Activated CD8-positive, alpha-beta memory T cell treated with anti-CD3 and anti-CD28 coated beads, Interleukin-2, amount 50 U/mL, for 4 hours (primary cell): ENCODE data around the gene PDE4B.

Experiments
- DNase-seq: peaks from one replicate; pipeline ENCODE4 v3.0.0-alpha.2; 2020

The PDE4B gene

DNA sequence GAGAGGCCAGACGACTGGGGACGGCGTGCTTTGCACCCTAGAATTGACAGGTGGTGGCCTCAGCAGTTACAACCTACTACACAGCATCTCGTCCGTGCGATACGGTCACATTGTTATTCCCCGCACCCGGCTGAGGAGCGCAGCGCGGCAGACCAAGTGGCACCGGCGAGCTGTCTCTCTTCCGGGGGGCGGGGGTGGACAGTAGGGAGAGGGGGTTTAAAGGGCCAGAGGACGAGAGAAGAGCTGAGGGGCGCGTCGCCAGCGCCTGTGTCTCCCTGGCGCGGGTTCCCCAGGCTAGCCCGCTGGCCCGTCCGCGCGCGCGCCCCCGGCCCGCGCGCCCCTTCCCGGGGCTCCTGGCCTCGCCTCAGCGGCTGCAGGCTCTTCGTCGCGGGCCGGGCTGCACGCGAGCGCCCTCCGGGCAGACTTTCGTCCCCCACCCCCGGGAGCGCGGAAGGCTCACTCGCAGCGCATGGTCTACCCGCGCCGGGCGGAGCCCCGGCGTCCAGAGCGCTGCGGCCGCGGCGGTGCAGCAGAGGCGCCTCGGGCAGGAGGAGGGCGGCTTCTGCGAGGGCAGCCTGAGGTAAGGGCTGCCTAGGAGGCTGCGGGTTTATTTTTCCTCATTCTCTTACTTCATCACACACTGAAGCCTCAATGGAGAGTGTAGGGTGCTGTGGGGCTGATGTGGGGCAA, at the start of gene PDE4B:
Gene PDE4B (plus strand): TSS at position 227 of the 690 bp plus-strand sequence.
- no peak for DNase-seq

DNA sequence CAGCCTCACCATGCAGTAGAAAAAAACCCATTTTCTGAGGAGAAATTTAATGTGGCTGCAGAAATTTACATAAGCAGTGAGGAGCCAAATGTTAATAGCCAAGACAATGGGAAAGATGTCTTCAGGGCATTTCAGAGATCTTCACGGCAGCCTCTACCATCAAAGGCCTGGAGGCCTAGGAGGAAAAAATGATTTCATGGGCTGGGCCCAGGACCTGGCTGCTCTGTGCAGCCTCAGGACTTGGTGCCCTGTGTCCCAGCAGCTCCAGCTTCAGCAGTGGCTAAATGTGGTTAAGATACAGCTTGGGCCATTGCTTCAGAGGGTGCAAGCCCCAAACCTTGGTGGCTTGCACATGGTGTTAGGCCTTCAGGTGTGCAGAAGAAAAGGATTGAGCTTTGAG, 48.0 kb upstream of the PDE4B start:
- DNase-seq: no peak

DNA sequence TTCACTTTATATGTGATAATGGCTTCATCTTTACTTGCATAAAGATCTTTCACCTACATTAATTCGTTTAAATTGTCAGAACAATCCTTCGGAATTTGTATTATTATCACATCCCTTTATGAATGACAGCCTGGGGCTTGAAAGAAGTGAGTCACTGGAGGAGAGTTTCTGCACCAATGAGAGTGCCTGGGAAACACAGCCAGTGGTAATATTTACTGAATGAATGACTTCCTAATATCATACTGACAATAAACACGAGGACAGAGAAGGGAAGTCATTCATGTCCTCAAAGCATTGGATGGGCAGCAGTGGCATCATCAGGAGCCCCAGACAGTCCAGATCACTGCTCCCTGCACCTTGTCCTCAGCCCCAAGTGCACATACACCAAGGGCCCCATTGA, 40.7 kb upstream of the PDE4B start:
- DNase-seq: no peak

DNA sequence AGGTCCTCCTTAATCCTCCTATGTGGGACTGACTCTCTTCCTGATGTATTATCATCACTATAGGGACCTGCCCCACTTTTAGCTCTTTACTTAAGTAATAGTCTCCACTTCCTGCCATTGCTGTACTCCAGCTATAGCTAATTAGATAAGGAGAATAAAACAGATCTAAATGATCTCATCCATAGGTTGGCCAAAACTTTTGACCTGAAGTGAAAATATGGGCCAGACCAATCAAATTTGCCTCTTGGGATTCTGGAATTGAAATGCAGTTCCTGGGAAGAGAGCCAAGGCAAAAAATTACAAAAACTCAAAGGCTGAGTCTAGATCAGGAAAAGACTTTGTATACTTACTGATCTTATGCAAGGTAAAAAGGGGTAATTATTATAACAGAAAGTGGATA, 36.1 kb upstream of the PDE4B start:
- no peak for DNase-seq

DNA sequence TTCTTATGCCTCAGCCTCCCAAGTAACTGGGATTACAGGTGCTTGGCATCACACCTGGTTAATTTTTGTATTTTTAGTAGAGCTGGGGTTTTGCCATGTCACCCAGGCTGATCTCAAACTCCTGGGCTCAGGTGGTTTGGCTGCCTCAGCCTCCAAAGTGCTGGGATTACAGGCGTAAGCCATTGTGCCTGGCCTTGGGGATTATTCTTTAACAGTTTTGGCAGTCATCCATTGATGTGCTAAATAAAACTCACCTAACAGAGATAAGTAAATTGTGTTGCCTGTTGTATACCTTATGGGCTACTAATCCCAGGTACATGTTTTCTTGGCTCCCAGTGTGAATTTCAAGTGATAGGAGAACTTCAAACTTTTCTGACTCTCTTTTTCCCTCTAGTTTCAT, 35.2 kb upstream of the PDE4B start:
- DNase-seq: no peak

DNA sequence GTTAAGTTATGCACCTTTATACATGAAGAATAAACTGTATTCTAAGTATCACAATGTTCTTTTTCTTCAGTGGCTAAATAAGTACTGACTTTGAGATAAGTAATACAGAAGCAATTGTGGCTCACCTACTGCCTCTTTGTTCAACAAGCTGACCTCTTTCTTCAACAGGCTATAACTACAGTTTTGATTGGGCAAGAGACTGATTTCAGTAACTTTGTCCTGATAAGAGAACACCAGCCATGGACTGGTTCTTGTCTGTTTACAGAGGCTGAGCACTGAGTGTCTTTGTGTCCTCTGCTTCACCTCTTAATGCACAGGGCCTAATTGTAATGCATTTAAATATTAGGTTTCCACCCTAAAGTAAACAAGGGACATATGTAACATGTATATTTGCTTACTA, 34.6 kb upstream of the PDE4B start:
- no peak for DNase-seq

DNA sequence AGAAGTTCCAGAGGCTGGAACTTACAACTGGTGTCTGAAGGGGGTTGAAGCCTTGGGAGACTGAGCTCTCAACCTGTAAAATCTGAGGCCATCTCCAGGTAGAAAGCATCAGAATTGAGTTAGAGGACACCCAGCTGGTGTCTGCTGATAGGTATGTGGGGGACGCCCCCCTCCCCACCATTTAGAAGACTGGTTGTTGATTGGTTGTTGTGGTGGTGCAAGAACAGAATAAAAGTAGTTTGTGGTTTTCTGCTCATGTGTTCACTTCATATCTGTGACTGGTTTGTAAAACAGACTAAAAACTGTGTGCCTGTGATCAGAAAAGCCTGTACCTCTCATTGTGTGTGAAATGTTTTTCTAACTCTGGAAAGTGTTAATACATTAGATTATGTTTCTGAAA, 33.2 kb upstream of the PDE4B start:
- DNase-seq: no peak

DNA sequence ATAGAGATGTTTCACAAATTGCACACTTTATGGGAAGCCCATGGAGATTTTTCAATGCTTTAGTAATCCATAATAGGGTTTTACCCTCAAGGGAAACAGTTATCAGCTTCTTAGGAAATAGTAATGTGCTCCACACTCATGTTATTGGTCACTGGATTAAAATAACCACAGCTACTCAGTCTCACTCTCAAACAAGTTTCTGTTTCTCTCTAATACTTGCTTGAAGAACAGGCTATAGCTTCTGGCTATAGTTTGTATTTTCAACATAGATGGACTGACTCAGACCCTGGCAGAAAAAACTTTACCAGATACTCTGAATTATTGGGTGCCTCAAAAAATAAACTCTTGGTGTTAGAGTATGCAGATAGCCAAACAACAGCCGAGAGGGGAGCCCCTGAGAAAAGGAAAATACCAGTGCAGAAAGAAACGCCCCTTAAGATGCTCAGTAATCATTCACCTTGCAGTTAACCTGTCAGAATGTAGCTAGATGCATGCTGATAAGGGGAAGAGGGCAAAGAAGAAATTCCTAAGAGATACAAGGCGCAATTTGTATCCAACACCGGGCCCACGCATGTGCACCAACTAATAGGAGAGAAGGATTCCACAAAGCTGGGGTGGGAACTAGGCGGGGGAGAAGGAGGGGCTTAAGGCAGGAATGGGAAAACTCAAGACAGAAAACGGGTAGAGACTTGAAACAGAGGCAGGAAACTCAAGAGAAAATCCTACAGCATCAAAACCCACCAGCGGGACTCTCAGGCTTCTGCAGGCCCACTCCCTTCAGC, 30.4 kb upstream of the PDE4B start:
- DNase-seq: no peak

DNA sequence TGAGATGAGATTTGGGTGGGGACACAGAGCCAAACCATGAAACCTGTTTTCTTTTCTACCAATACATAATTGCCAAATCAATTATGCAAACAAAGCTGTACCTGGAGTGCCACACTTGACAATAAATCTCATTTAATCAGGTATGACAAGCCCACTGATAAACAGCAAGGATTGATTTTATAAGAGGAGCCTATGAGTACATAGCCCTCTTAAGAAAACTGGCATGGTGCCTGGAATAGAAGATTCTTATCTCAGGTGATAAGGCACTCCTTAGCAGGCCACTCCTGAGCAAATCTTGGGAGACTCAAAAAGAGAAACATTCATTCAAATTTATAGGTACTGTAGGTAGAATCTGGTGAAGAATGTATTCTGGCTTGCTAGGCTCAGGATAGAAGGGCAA, 28.6 kb upstream of the PDE4B start:
- no peak for DNase-seq

DNA sequence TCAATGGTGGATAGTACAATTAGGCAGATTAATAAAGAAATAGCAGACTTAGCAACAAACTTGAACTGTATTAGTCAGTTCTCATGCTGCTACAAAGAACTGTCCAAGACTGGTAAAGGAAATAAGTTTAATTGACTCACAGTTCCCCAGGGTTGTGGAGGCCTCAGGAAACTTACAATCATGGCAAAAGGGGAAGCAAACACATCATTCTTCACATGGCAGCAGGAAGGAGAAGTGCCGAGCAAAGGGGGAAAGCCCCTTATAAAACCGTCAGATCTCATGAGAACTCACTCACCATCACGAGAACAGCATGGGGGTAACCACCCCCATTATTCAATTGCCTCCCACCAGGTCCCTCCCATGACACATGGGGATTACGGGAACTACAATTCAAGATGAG, 27.1 kb upstream of the PDE4B start:
- no peak for DNase-seq

DNA sequence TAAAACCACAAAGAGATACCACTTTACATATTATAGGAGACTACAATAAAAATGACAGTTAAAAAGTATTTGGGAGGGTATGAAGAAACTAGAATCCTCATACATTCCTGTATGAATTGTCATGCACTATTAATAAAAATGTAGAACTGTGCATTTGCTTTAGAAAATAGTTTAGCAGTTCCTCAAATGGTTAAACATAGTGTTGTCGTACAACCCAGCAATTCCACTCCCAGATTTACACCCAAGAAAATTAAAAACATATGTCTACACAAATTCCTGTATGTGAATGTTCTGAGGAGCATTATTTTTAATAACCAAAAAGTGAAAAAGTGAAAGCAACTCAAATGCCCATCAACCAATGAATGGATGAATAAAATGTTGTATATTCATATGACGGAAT, 23.1 kb upstream of the PDE4B start:
- DNase-seq: no peak

DNA sequence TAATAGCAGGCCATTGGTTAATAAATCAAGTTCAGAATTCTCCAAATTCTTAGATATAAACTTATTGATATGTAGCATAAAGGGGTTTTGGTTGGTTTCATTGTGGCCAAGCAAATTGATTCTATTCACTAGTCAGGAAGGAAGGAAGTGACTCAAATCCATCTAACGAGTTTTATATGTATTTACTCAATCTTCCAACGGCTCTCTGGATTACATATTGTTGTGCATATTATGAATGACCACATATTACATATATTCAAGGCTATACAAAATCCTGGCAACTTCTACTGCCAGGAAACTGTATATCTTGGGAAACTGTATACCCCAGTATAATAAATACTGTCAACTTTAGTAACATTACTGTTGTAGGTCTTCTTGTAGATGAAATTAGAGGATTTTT, 20.1 kb upstream of the PDE4B start:
- DNase-seq: no peak

DNA sequence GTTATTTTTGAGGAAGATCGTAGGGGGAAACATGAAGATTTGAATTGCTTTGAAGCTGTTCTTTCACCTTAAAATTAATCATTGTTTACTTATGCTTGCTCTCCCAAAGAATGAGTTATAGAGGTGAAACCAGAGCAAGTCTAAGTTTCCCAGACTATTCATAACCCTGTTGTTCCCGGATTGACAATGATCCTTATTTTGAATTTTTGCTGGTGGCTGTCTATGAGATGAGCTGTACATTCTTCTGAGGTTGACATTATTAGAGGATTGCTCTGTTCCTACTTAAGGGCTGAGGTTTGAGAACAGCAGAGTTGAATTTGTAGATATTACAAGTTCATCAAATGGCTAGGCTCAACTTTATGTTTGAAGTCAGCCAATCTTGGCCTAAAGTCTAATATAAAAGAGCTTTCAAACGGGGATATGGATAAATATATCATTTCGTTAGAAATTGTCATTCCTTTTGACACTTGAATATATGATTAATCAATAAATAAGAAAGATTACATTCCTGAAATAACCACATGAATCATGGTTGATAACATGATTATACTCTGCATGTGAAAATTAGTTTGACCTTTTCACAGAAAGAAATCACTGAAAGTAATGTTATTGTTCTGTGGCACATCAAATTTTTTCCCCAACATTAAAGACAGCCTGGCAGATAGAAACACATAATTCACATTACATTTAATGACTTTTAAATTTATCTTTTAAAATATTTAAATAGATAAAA, 19.1 kb upstream of the PDE4B start:
- no peak for DNase-seq

DNA sequence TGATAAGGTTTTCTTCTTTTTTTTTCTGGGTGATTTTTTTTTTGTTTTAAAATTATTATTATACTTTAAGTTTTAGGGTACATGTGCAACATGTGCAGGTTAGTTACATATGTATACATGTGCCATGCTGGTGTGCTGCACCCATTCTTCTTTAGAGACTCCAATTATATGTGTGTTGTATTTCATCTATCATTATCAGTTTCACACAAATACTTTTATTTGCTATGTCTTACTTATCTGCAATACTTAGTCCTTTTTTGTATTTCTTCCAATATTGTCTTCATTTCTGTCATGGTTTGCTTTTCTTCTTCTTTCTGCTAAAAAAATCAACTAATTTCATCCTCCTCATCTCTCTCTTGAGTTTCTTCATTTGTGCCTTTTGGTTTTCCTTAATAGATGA, 3.9 kb upstream of the PDE4B start:
- no peak for DNase-seq

DNA sequence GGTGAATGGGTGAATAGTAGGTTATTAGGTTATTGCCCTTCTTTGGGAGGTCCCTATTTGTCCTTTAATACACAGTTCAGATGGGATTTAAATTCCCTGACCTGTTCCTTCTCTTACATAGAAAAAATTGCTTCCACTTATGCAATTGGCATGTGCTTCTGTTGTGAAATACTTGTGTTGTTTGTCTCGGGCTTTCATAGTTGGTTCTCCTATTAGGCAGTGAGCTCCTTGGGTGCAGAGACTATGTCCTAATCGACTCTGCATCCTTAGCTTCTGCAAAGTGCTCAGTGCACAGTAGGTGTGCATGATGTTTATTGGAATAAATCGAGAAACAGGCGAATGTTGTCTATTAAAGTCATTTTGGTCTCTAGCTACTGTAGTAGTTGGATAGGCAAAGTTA, 1.3 kb upstream of the PDE4B start:
- DNase-seq: no peak

DNA sequence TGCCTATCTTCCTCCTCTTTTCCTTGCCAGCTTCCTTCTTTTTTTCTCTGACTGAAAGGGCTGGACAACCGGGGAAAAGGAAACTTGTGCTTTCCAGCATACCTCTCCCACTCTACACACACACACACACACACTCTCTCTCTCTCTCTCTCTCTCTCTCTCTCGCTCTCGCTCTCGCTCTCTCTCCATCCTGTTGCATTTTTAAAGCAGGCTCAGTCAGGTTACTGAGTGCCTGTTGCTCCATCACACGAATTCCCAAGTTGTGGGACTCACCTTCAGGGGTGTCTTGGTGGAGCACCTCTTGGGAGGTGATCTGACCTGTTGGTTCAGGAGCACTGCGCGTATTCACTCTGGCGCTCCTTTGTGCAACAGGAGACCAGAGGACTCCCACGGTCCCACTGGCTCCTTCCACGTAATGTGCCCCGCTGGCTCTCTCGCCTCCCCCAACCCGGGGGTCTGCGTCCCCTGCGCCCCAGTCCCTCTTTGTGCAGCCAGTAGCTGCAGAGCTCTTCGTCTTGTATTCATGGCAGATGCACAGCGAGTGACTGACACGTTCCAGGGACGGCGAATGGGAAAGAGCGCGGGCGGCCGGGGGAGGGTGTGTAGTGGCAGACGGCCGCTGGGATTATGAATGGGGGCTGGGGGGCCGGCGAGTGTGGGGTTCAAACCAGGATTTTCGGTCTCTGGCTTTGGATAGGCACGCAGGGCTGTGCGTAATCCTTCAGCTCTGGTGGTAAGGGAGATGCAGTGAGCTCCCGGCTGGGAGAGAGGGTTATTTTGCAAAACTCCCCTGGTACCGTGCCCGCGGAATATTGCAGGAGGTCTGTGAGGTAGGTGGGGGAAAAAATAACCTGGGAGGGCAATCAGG, 660 bp upstream of the PDE4B start:
- no peak for DNase-seq

DNA sequence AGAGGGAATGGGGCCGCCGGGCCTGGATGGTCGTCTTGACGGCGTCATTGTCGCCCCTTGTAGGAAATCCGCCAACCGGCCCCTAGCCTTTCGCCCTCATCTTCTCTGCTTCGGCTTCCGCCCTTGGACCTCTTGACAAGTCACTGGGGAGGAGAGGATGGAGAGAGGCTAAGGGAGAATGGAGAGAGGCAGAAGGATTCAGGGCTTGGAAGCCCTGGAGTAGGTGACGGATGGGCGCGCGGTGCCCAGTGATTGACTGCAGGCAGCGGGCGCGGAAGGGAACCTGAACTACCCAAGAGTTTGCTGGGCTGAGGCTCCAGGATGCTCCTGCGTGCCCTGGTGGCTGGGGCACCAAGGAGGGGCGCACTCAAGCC, 651 bp downstream of the PDE4B start:
- DNase-seq: no peak

DNA sequence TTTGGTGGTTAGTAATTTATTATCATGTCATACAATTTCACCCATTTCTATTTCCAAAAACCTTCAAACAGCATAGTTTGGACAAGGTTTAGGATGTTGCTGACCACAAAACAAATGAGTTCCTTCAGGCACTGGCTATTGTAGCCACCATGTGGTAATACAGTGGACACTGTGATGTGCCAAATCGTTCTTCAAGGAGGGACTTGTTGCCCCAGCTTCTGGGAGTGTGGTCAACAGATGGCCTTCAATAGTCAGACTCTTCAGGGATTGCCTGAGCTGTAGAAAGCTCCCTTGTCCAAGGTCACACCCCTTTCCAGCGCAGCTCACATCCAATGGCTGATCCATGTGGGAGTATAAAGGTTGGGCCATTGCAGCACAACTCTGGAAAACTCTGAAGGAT, 2.6 kb downstream of the PDE4B start:
- no peak for DNase-seq

DNA sequence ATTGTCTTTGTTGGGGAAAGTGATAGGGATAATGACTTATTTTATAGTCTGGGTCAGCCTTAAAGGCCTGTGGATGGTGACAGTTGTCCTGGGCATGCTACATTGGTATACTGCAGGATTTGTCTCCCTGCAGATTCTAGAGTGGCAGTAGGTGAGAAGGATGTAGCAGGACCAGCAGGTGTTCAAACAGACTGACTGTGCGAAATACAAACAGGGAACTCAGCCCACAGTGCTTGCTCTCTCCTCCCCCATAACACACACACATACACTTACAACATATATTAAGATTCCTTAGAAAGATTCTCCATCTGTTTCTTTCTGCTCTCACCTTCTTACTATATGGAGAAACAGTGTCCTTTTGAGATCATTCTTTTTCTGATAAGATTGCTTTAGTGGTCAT, 6.9 kb downstream of the PDE4B start:
- DNase-seq: no peak

DNA sequence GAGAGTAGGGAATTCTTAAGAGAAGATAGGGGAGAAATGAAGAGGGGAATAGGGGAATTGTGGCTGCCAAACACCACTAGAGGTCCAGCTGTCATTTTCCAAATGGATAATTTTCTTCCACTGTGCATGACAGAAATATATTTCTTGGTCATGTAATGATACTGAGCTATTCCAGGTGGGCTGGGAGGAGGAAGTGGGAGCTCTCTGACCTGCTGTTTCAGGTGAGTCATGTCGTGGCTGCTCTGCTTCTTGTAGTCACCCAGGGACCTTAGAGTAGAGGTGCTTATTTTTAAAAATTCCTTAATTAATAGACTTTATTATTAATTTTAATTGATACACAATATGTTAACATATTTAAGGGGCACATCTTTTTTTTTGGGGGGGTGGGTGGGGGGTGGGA, 11.9 kb downstream of the PDE4B start:
- DNase-seq: no peak

DNA sequence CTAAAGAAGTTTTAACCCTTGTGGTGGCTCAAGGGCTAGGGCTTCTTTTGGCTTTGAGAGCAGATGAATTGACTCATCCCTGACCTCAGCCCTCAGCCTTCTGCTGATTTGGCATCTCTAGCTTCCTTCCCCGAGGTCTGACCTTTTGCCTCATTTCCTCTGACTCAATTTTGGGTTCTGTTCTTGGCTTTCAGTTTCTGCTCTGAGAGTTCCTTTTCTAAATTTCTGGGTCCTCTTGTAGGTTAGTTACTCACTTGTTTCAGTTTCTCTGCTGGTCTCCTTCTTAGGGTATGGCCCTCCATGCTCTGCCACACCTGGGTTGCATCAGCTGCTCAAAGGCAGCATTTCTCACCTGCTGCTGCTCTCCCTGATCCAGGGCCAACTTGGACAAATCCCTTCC, 19.4 kb downstream of the PDE4B start:
- no peak for DNase-seq

DNA sequence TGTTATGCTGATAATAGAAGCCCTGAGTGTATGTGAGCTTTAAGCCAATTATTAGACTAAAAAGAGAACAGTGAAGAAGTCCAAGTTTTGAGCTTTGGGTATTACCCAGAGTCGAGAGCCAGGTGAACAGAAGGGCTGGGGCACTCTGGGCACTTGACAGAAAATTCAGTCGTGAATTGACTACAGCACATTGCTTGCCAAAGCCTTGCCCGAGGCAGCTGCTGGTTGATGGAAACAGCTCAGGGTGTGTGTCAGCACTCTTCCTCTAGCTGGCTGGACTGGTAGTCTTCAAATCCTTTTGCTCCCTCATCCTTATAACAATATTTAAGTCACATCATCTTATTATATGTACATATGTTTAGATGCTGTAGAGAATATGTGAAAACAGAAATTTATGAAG, 21.3 kb downstream of the PDE4B start:
- no peak for DNase-seq

DNA sequence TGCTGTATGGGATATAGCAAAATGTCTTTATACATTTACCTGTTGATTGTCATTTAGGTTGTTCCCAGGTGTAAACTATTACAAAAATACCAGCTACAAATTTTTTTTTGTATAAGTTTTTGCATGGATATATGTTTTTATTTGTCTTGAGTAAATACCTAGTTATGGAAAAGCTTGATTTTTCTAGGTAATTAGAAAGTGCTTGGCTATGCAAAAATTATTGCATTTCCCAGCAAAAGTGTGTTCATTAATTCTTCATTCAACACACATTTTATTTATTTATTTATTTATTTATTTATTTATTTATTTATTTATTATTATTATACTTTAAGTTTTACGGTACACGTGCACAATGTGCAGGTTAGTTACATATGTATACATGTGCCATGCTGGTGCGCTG, 22.1 kb downstream of the PDE4B start:
- DNase-seq: no peak
